ENCODE data around the gene CAMSAP3.
A peak's percentile ranks its signal among the peaks of the same experiment; 100 is the strongest.

CAMSAP3 gene, protein sequence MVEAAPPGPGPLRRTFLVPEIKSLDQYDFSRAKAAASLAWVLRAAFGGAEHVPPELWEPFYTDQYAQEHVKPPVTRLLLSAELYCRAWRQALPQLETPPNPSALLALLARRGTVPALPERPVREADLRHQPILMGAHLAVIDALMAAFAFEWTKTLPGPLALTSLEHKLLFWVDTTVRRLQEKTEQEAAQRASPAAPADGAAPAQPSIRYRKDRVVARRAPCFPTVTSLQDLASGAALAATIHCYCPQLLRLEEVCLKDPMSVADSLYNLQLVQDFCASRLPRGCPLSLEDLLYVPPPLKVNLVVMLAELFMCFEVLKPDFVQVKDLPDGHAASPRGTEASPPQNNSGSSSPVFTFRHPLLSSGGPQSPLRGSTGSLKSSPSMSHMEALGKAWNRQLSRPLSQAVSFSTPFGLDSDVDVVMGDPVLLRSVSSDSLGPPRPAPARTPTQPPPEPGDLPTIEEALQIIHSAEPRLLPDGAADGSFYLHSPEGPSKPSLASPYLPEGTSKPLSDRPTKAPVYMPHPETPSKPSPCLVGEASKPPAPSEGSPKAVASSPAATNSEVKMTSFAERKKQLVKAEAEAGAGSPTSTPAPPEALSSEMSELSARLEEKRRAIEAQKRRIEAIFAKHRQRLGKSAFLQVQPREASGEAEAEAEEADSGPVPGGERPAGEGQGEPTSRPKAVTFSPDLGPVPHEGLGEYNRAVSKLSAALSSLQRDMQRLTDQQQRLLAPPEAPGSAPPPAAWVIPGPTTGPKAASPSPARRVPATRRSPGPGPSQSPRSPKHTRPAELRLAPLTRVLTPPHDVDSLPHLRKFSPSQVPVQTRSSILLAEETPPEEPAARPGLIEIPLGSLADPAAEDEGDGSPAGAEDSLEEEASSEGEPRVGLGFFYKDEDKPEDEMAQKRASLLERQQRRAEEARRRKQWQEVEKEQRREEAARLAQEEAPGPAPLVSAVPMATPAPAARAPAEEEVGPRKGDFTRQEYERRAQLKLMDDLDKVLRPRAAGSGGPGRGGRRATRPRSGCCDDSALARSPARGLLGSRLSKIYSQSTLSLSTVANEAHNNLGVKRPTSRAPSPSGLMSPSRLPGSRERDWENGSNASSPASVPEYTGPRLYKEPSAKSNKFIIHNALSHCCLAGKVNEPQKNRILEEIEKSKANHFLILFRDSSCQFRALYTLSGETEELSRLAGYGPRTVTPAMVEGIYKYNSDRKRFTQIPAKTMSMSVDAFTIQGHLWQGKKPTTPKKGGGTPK

DNA sequence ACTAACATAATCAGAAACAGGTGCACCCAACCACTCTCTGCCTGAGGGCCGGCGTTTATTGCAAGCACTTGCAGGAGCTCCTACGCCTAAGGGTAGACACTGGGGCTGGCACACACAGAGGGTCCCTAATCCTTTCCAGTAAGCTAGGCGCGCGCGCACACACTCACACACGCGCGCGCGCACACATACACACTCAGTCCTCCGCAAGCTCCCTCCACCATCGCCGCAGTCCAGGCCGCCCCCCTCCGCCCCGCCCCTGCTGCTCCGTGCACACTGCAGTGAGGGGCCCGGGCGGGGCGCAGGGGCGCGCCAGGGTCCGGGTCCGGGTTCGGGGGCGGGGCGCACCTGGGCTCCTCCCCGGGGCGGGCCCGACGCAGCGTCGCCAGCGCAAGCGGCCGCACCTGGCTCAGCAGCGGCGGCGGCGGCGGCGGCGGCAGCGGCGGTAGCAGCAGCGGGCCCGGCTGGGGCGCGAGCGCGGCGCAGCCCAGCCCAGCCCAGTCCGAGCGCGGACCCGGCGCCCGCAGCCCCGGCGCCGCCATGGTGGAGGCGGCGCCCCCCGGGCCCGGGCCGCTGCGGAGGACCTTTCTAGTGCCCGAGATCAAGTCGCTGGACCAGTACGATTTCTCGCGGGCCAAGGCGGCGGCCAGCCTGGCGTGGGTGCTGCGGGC lies at the start of gene CAMSAP3:
CAMSAP3 (plus strand) TSS at position 398 of the 668 bp plus-strand sequence; CDS start at position 538, 140 bp downstream.
- Histone ChIP-seq H3K9ac (ENCODE audit: low read depth, low read length) (peak within 1 kb of the TSS; percentile 60), H3K9me3 (ENCODE audit: control insufficient read depth, insufficient read depth, low read length) (no peaks in the 10 kb centered on the region), H3K36me3 (ENCODE audit: insufficient read depth, low read length) (no peaks in the 10 kb centered on the region), H3K4me1 (ENCODE audit: insufficient read depth, low read length) (peaks cover 9% of the 10 kb centered on the region; the same call in 1 of the 2 replicates)

DNA sequence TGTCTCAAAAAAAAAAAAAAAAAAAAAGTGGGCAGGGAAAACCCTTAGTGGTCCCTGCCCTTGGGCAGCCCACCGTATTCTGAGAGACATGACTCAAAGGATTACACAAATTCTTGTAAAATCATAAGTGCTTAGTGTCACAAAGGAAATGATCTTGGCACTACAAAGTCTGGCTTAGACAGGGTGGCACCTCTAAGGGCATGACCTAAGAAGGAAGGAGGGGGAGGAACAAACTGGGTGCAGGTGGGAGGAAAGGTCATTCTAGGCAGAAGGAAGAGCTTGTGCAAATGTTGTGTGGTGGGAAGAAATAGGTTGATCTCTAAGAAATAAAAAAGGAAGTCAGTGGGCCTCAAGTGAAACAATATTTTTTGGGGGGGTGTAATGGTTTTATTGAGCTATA lies 49.8 kb upstream of the CAMSAP3 start:
- no peak overlapping the region for H3K9ac ChIP-seq (ENCODE audit: low read depth, low read length)
- no peaks in the 10 kb centered on the region for H3K9me3 ChIP-seq (ENCODE audit: control insufficient read depth, insufficient read depth, low read length)
- H3K4me1 ChIP-seq (ENCODE audit: insufficient read depth, low read length) = no peaks in the 10 kb centered on the region
- no peaks in the 10 kb centered on the region for H3K36me3 ChIP-seq (ENCODE audit: insufficient read depth, low read length)

DNA sequence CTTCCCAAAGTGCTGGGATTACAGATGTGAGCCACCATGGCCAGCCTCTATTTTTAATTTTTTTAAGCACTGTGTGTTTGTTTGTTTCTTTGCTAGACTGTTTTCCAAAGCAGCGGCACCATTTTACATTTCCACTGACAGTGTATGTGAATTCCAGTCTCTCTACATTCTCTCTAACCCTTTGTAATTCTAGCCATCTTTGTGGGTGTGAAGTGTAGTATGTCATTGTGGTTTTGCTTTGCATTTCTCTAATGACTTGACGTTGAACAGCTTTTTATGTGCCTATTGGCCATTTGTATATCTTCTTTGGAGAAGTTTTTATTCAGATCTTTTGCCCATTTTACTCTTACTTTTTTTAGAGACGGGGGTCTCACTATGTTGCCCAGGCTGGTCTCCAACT lies 48.5 kb upstream of the CAMSAP3 start:
- Histone ChIP-seq H3K36me3 (ENCODE audit: insufficient read depth, low read length) (no peaks in the 10 kb centered on the region), H3K9ac (ENCODE audit: low read depth, low read length) (no peak overlapping the region), H3K4me1 (ENCODE audit: insufficient read depth, low read length) (no peaks in the 10 kb centered on the region), H3K9me3 (ENCODE audit: control insufficient read depth, insufficient read depth, low read length) (no peaks in the 10 kb centered on the region)

DNA sequence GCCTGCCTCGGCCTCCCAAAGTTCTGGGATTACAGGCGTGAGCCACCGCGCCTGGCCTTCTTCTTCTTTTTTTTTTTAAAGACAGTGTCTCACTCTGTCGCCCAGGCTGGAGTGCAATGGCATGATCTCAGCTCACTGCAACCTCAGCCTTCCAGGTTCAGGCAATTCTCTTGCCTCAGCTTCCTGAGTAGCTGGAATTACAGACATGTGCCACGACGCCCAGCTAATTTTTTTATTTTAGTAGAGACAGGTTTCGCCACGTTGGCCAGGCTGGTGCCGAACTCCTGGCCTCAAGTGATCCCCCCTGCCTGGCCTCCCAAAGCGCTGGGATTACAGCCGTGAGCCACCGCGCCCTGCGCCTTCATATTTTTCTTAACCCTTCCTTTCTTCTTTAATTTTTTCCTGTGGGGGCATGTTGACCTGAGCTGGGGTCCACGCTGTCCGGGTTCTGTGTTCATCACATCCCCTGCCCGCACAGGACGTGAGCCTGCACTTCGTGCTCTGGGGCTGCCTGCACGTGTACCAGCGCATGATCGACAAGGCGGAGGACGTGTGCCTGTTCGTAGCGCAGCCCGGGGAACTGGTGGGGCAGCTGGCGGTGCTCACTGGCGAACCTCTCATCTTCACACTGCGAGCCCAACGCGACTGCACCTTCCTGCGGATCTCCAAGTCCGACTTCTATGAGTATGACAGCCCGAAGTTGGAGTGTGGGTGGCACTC lies 46.1 kb upstream of the CAMSAP3 start:
- no peaks in the 10 kb centered on the region for H3K36me3 ChIP-seq (ENCODE audit: insufficient read depth, low read length)
- H3K4me1 ChIP-seq (ENCODE audit: insufficient read depth, low read length) = no peaks in the 10 kb centered on the region
- no peaks in the 10 kb centered on the region for H3K9me3 ChIP-seq (ENCODE audit: control insufficient read depth, insufficient read depth, low read length)
- no peak overlapping the region for H3K9ac ChIP-seq (ENCODE audit: low read depth, low read length)

DNA sequence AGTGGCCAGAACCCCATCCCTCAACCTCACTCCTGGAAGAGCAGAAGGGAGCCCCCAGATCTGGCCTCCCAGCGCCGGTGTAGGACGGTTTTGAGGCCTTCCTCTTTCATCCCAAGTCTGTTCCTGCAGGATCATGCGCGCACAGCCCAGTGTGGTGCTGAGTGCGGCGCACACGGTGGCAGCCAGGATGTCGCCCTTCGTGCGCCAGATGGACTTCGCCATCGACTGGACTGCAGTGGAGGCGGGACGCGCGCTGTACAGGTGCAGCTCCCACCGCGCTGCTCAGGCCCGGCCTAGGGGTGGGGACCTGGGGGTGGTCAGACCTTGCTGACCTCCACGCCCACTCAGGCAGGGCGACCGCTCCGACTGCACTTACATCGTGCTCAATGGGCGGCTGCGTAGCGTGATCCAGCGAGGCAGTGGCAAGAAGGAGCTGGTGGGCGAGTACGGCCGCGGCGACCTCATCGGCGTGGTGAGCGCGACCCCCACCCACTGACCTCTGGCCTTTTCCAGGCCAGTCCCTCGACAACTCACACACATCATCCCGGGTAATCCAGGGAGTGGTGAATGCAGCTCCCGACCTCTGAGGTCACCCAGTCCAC lies 45.4 kb upstream of the CAMSAP3 start:
- Histone ChIP-seq H3K36me3 (ENCODE audit: insufficient read depth, low read length) (no peaks in the 10 kb centered on the region), H3K9ac (ENCODE audit: low read depth, low read length) (peak overlapping the region; percentile 31; the same call in 1 of the 2 replicates), H3K4me1 (ENCODE audit: insufficient read depth, low read length) (no peaks in the 10 kb centered on the region; the same call in 1 of the 2 replicates), H3K9me3 (ENCODE audit: control insufficient read depth, insufficient read depth, low read length) (no peaks in the 10 kb centered on the region)

DNA sequence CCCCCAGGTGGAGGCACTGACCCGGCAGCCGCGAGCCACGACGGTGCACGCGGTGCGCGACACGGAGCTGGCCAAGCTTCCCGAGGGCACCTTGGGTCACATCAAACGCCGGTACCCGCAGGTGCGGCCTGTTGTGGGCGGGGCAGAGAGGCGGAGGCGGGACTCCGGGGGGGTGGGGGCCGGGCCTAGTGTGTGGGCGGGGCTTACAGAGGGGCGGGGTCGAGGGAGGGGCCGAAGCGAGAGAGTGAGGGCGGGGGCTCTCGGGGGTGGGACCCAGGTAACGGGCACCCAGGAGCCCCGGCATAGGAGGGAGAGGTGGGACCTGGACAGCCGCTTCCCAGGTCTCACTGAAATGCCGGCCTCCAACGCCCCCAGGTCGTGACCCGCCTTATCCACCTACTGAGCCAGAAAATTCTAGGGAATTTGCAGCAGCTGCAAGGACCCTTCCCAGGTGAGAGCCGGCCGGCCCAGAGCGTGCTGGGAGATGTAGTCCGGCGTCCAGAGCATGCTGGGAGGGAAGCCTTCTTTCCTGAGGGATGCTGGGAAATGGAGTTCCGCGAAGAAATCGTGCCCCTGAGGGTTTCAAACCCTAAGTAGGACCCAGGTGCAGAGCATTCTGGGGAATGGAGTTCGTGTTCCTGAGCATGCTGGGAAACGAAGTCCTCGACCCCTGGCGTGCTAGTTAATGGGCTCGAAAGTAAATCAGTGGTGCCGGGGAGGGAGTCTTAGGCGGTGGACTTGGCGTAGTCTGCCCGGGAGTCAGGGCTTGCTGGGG lies 44.5 kb upstream of the CAMSAP3 start:
- Histone ChIP-seq H3K9ac (ENCODE audit: low read depth, low read length) (peak overlapping the region; percentile 54; the same call in 1 of the 2 replicates), H3K36me3 (ENCODE audit: insufficient read depth, low read length) (no peaks in the 10 kb centered on the region), H3K9me3 (ENCODE audit: control insufficient read depth, insufficient read depth, low read length) (no peaks in the 10 kb centered on the region), H3K4me1 (ENCODE audit: insufficient read depth, low read length) (no peaks in the 10 kb centered on the region; the same call in 1 of the 2 replicates)

DNA sequence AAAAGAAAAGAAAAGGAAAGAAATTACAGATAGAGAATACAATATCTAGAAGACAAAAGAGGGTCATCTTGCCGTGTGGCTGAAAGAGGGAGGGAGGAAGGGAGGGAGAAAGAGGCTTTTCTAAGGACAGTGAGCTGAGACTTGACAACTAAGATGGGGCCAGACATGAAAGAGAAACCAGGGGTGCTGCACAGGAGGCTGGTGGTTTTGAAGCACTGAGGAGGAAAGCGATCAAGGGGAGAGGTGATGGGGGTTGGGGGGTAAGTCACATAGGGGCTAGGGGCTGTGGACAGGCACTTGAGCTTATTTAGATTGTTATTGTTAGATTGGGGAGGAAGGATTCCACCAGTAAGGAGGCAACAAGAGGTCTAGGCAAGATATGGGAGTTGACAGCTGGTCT lies 42.9 kb upstream of the CAMSAP3 start:
- H3K9me3 ChIP-seq (ENCODE audit: control insufficient read depth, insufficient read depth, low read length) = no peaks in the 10 kb centered on the region
- H3K9ac ChIP-seq (ENCODE audit: low read depth, low read length) = no peak overlapping the region
- H3K36me3 ChIP-seq (ENCODE audit: insufficient read depth, low read length) = no peaks in the 10 kb centered on the region
- no peaks in the 10 kb centered on the region; the same call in 1 of the 2 replicates for H3K4me1 ChIP-seq (ENCODE audit: insufficient read depth, low read length)

DNA sequence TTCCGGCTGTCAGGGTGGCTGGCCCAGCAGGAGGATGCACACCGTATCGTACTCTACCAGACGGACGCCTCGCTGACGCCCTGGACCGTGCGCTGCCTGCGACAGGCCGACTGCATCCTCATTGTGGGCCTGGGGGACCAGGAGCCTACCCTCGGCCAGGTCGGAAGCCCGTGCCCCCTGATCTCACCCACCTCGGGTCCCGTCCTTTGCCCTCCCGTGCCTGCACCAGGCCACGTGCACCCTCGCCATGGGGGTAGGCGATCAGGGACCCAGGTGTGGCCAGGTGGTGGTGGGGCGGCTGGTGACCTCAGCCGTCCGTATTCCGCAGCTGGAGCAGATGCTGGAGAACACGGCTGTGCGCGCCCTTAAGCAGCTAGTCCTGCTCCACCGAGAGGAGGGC lies 41.1 kb upstream of the CAMSAP3 start:
- Histone ChIP-seq H3K36me3 (ENCODE audit: insufficient read depth, low read length) (no peaks in the 10 kb centered on the region), H3K4me1 (ENCODE audit: insufficient read depth, low read length) (no peaks in the 10 kb centered on the region; the same call in 1 of the 2 replicates), H3K9ac (ENCODE audit: low read depth, low read length) (peak overlapping the region; percentile 67; the same call in 1 of the 2 replicates), H3K9me3 (ENCODE audit: control insufficient read depth, insufficient read depth, low read length) (no peaks in the 10 kb centered on the region)

DNA sequence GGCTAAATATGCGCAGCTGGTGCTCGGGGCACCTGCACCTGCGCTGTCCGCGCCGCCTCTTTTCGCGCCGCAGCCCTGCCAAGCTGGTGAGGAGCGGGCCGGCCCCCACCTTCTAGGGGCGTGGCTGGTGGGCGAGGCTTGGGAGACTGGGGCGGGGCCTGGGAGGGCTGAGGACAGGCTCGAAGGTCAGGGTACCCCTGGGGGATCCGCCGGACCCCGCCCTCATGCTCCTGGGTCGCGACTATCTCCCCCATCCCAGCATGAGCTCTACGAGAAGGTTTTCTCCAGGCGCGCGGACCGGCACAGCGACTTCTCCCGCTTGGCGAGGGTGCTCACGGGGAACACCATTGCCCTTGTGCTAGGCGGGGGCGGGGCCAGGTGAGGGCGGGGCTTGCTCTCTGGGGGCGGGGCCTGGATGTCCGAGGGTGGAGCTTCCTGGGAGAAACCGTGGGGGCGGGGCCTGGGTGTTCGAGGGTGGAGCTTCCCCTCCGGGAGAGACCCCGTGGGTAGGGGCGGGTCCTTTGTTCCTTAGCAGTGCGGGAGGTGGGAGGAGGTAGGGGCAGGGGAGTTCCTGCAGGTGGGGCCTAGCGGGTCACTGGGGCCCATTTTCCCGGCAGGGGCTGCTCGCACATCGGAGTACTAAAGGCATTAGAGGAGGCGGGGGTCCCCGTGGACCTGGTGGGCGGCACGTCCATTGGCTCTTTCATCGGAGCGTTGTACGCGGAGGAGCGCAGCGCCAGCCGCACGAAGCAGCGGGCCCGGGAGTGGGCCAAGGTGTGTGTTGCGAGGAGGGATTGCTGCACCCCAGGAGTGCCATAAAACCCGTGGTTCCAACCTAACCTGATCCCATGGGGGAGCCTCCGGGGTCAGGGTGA lies 40.4 kb upstream of the CAMSAP3 start:
- Histone ChIP-seq H3K9ac (ENCODE audit: low read depth, low read length) (peak overlapping the region; percentile 67; the same call in 1 of the 2 replicates), H3K9me3 (ENCODE audit: control insufficient read depth, insufficient read depth, low read length) (no peaks in the 10 kb centered on the region), H3K36me3 (ENCODE audit: insufficient read depth, low read length) (no peaks in the 10 kb centered on the region; the same call in 1 of the 2 replicates), H3K4me1 (ENCODE audit: insufficient read depth, low read length) (no peaks in the 10 kb centered on the region; the same call in 1 of the 2 replicates)

DNA sequence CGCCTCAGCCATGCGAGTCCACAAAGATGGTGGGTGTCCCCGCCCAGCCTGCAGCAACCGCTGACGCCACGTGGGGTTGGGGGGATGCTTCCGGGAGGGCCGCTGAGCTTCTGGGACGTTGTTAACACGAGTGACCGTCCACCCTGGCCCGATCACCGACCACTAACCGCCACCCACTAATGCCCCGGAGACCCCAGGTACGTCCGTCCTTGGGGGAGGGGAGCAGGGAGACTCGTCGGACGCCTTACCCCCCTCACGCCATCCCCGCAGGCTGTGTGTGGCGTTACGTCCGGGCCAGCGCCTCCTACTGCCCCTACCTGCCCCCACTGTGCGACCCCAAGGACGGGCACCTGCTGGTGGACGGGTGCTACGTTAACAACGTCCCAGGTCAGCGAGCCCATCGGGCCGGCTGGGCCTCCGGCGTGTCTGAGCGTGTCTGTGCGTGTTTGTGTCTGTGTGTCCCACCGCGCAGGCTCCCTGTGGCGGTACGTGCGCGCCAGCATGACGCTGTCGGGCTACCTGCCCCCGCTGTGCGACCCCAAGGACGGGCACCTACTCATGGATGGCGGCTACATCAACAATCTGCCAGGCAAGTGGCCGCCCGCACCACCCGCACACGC lies 38.9 kb upstream of the CAMSAP3 start:
- Histone ChIP-seq H3K36me3 (ENCODE audit: insufficient read depth, low read length) (no peaks in the 10 kb centered on the region; the same call in 1 of the 2 replicates), H3K9ac (ENCODE audit: low read depth, low read length) (no peak overlapping the region), H3K9me3 (ENCODE audit: control insufficient read depth, insufficient read depth, low read length) (no peaks in the 10 kb centered on the region), H3K4me1 (ENCODE audit: insufficient read depth, low read length) (no peaks in the 10 kb centered on the region; the same call in 1 of the 2 replicates)

DNA sequence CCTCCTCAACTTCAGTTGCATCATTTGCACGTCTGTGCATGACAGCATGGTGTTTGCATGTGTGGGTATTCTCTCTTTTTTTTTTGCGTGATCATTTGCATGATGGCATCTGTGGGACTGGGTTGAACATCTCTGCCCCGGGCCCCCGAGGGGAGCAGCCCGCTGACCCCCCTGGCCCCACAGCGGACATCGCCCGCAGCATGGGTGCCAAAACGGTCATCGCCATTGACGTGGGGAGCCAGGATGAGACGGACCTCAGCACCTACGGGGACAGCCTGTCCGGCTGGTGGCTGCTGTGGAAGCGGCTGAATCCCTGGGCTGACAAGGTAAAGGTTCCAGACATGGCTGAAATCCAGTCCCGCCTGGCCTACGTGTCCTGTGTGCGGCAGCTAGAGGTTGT lies 37.0 kb upstream of the CAMSAP3 start:
- H3K4me1 ChIP-seq (ENCODE audit: insufficient read depth, low read length) = no peaks in the 10 kb centered on the region; the same call in 1 of the 2 replicates
- no peaks in the 10 kb centered on the region; the same call in 1 of the 2 replicates for H3K36me3 ChIP-seq (ENCODE audit: insufficient read depth, low read length)

More for the DNA sequence above, 37.0 kb upstream of the CAMSAP3 start:
- H3K9ac ChIP-seq (ENCODE audit: low read depth, low read length) = no peak overlapping the region
- H3K9me3 ChIP-seq (ENCODE audit: control insufficient read depth, insufficient read depth, low read length) = no peaks in the 10 kb centered on the region
